ENCODE results near the gene MKX. TPM values are rescaled to one million over a fixed set of nuclear protein-coding genes. Genes with fewer than 3 reads are reported as not detected.

MKX gene
- total and polyA plus RNA-seq, 2 donors (not counting 3 experiments of a cell fraction or from before 2014, with no cell fraction given) = not detected

DNA sequence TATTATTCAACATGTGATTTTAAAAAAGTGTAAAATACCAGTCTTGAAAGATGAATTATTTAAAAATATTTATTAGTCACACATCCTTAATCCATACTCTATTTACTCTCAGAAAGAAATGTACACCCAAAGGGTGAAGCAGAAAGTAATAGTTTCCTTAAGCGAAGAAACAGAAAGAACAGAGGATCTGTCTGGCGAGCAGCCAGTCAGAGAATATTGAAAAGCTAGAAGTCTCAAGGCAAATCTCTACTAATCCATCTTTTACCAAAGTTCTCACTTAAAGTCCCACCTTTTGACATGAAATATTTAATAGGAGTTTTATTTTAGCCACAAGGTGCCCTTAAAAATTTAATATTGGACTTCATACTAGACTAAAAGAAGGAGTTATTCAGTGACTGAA is 46.7 kb downstream of the MKX start:
- no peak overlapping the region for H3K4me2 ChIP-seq (ENCODE audit: insufficient read depth, low read length)
- ChIA-PET CTCF (interaction anchor here (1.5 kb wide), 1 partner anchor 11 kb away, joined by 4 read pairs; no protein-coding TSS in a partner anchor), POLR2A (no interaction called here)
- intact Hi-C loops (cut with micrococcal nuclease) = no loop called here
- TF ChIP-seq POLR2A (IDR thresholded peaks at IDR 0.05; ENCODE audit: low read depth, low read length) = no peak
- no peak for TF ChIP-seq JUN (IDR thresholded peaks at IDR 0.05; ENCODE audit: borderline replicate concordance, insufficient read depth, insufficient read length, low read depth)
- TF ChIP-seq POLR2AphosphoS5 (IDR thresholded peaks at IDR 0.05; ENCODE audit: insufficient read depth, low read depth, low read length) = no peak
- TF ChIP-seq, protein P1, sequence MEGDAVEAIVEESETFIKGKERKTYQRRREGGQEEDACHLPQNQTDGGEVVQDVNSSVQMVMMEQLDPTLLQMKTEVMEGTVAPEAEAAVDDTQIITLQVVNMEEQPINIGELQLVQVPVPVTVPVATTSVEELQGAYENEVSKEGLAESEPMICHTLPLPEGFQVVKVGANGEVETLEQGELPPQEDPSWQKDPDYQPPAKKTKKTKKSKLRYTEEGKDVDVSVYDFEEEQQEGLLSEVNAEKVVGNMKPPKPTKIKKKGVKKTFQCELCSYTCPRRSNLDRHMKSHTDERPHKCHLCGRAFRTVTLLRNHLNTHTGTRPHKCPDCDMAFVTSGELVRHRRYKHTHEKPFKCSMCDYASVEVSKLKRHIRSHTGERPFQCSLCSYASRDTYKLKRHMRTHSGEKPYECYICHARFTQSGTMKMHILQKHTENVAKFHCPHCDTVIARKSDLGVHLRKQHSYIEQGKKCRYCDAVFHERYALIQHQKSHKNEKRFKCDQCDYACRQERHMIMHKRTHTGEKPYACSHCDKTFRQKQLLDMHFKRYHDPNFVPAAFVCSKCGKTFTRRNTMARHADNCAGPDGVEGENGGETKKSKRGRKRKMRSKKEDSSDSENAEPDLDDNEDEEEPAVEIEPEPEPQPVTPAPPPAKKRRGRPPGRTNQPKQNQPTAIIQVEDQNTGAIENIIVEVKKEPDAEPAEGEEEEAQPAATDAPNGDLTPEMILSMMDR (IDR thresholded peaks at IDR 0.05; ENCODE audit: extremely low read depth in 1 of 2, insufficient read depth in 1 of 2, low read depth in 1 of 2, low read length in 2 of 2) = no peak
- no peak for TF ChIP-seq EZH2 (IDR thresholded peaks at IDR 0.05; ENCODE audit: borderline replicate concordance, low read depth, low read length, severe bottlenecking)
- no peak for TF ChIP-seq GATA2 (IDR thresholded peaks at IDR 0.05; ENCODE audit: insufficient read depth, insufficient read length, low read depth, low read length)
- TF ChIP-seq, protein P2, sequence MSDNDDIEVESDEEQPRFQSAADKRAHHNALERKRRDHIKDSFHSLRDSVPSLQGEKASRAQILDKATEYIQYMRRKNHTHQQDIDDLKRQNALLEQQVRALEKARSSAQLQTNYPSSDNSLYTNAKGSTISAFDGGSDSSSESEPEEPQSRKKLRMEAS (IDR thresholded peaks at IDR 0.05; ENCODE audit: insufficient read depth, insufficient read length) = no peak
- TF ChIP-seq FOS (IDR thresholded peaks at IDR 0.05; ENCODE audit: borderline replicate concordance, insufficient read depth, low read length) = no peak
- no peak for TF ChIP-seq MYC (IDR thresholded peaks at IDR 0.05; ENCODE audit: low read depth, low read length)
- no peaks in the 10 kb centered on the region for H3K36me3 ChIP-seq (ENCODE audit: control insufficient read depth in 2 of 2, extremely low read depth in 1 of 2, insufficient read depth in 2 of 2, low read length in 2 of 2)
- H3K9me1 ChIP-seq (replicated peaks; ENCODE audit: control insufficient read depth, extremely low read depth, insufficient read depth, low read length) = no peaks in the 10 kb centered on the region
- FAIRE-seq (no peak), DNase-seq (ENCODE audit: low read depth, low spot score) (no peak)
- peaks cover 0 to 1% of the 10 kb centered on the region in 2 experiments for H3K27me3 ChIP-seq (ENCODE audit: control insufficient read depth in 2 of 2, insufficient read depth in 2 of 2, low read length in 2 of 2)
- no peak overlapping the region for H3K27ac ChIP-seq (ENCODE audit: insufficient read depth, low read depth, low read length)
- dilution Hi-C loops (cut with MboI; ENCODE audit: extremely low pct_ligation_motif_present, low sequenced_read_pairs) = no loop called here
- no TSS peak for BruUV-seq (replicated peaks)
- no peak overlapping the region for H3K4me3 ChIP-seq (replicated peaks in 1 of 3; ENCODE audit: insufficient read depth in 1 of 3, low read depth in 1 of 3, low read length in 3 of 3)
- no peaks in the 10 kb centered on the region for H3K79me2 ChIP-seq (ENCODE audit: control insufficient read depth, insufficient read depth, low read length)
- H3K9ac ChIP-seq (replicated peaks; ENCODE audit: extremely low read depth, insufficient read depth, low read length) = no peak overlapping the region
- H2AFZ ChIP-seq (ENCODE audit: low read depth, low read length) = no peak overlapping the region
- H3K4me1 ChIP-seq (ENCODE audit: control insufficient read depth, extremely low read depth, insufficient read depth, low read length) = no peaks in the 10 kb centered on the region
- H4K20me1 ChIP-seq (replicated peaks; ENCODE audit: control insufficient read depth, extremely low read depth, insufficient read depth, low read length) = no peaks in the 10 kb centered on the region
- H3K9me3 ChIP-seq (replicated peaks; ENCODE audit: control insufficient read depth, insufficient read depth, low read length) = no peaks in the 10 kb centered on the region

Data from endothelial cell of umbilical vein (primary cell).